HepG2 (cell line): Measurements from ENCODE around the gene CCDC91. TPM values are rescaled to one million over a fixed set of nuclear protein-coding genes. Genes with fewer than 3 reads are reported as not detected.

Source experiments
- ATAC-seq: fragments of 200-7000 bp; cut with Tn5 transposase; 3 replicates; pipeline ENCODE4 v1.9.1; 2020; ENCODE audit warnings: mild to moderate bottlenecking, moderate library complexity
- BruUV-seq: library from RNA; stranded (reverse); fragments of 400-500 nt; replicated peaks from 2 replicates; lab custom pipeline; 2021; lab: Mats Ljungman, UMichigan
- CTCF ChIA-PET: fragments of 300-600 bp; formaldehyde crosslinking; extraction: SDS; loops from one replicate; lab custom pipeline; 2021; ENCODE audit warnings: low total read pairs, inconsistent platforms, low intra/inter-chr PET ratio; lab: Yijun Ruan, JAX
- POLR2A ChIA-PET: fragments of 350-600 bp; sonication (Branson Sonifier 250); formaldehyde crosslinking; loops from one replicate; lab custom pipeline; 2020; ENCODE audit warnings: antibody characterized with exemption, inconsistent platforms; lab: Yijun Ruan, JAX
- DNase-seq: peaks from one replicate; pipeline ENCODE4 v3.0.0-alpha.2; 2015; ENCODE audit warnings: low spot score
- FAIRE-seq: peaks from 3 replicates; lab custom pipeline; 2011; peaks lifted over from hg19 to GRCh38; lab: Jason Lieb, UNC
- H2AFZ ChIP-seq: one replicate; pipeline ENCODE4 v1.6.1; 2011; ENCODE audit warnings: low read length, inconsistent platforms
- H3K27ac ChIP-seq: fragments of 300-600 bp; 3 replicates; pipeline ENCODE4 v1.8.0; 2011; ENCODE audit warnings: mixed run types, mild to moderate bottlenecking, mixed read lengths, low read length, inconsistent platforms; ENCODE audit not compliant: insufficient read depth; ENCODE audit errors: extremely low read length
- H3K27me3 ChIP-seq, 2 experiments: fragments of 200-600 bp in 1 of 2; 2 replicates in 1 of 2; 3 replicates in 1 of 2; pipeline versions ENCODE4 v1.6.0 to v1.8.0; 2011; ENCODE audit warnings: low read length in 2 of 2, mild to moderate bottlenecking in 2 of 2, moderate library complexity in 2 of 2, inconsistent platforms in 1 of 2; ENCODE audit not compliant: insufficient read depth in 2 of 2, control insufficient read depth in 1 of 2
- H3K36me3 ChIP-seq, 2 experiments: fragments of 200-600 bp in 1 of 2; replicated peaks in 1 of 2; 2 replicates in 1 of 2; 3 replicates in 1 of 2; pipeline versions ENCODE4 v1.5.1 to v1.8.0; 2011; ENCODE audit warnings: low read length in 2 of 2, inconsistent platforms in 1 of 2; ENCODE audit not compliant: insufficient read depth in 2 of 2, control insufficient read depth in 1 of 2
- H3K4me1 ChIP-seq: 2 replicates; pipeline ENCODE4 v1.5.1; 2012; ENCODE audit warnings: low read length, inconsistent platforms; ENCODE audit not compliant: insufficient read depth
- H3K4me2 ChIP-seq: 2 replicates; pipeline ENCODE4 v1.6.0; 2011; ENCODE audit warnings: low read depth, low read length, inconsistent platforms
- H3K4me3 ChIP-seq, 3 experiments: fragments of 200-600 bp in 1 of 3; sonication (generic), shearing (Covaris generic) in 1 of 3; replicated peaks in 1 of 3; 2 replicates each; pipeline ENCODE4 v1.5.1; 2011 to 2016; ENCODE audit warnings: low read length in 3 of 3, inconsistent platforms in 2 of 3, low read depth in 2 of 3, mild to moderate bottlenecking in 2 of 3, control low read depth in 1 of 3, mixed read lengths in 1 of 3; ENCODE audit not compliant: insufficient read depth in 1 of 3
- H3K79me2 ChIP-seq: one replicate; pipeline ENCODE4 v1.6.1; 2011; ENCODE audit warnings: low read length, inconsistent platforms; ENCODE audit not compliant: insufficient read depth
- H3K9ac ChIP-seq: 2 replicates; pipeline ENCODE4 v1.6.0; 2011; ENCODE audit warnings: mild to moderate bottlenecking, low read depth, low read length, inconsistent platforms; ENCODE audit not compliant: insufficient read depth
- H3K9me3 ChIP-seq: 2 replicates; pipeline ENCODE4 v1.5.1; 2012; ENCODE audit warnings: mild to moderate bottlenecking, low read length
- H4K20me1 ChIP-seq: 2 replicates; pipeline ENCODE4 v1.6.0; 2011; ENCODE audit warnings: inconsistent platforms, mild to moderate bottlenecking, low read length, moderate library complexity; ENCODE audit not compliant: insufficient read depth
- CREBL2 ChIP-seq: sonication (generic); formaldehyde crosslinking; IDR thresholded peaks from 2 replicates; pipeline ENCODE4 v1.8.1; 2023; ENCODE audit warnings: missing genetic modification reagents, mild to moderate bottlenecking, borderline replicate concordance
- DBP ChIP-seq: sonication (generic); formaldehyde crosslinking; IDR thresholded peaks from 2 replicates; pipeline ENCODE4 v1.4.0; 2020; ENCODE audit warnings: missing genetic modification reagents; ENCODE audit errors: not compliant biosample characterization
- NFRKB ChIP-seq: fragments of 450-650 bp; IDR thresholded peaks from 2 replicates; pipeline ENCODE4 v1.6.1; 2017
- STAG1 ChIP-seq: sonication (generic); formaldehyde crosslinking; IDR thresholded peaks from 2 replicates; pipeline ENCODE4 v1.4.0; 2020; ENCODE audit warnings: missing genetic modification reagents
- ZBTB33 ChIP-seq: sonication (generic); formaldehyde crosslinking; IDR thresholded peaks from 2 replicates; pipeline ENCODE4 v1.4.0; 2020; ENCODE audit warnings: missing genetic modification reagents
- ZNF317 ChIP-seq: sonication (generic); formaldehyde crosslinking; IDR thresholded peaks from 2 replicates; pipeline ENCODE4 v1.5.0; 2020; ENCODE audit warnings: mild to moderate bottlenecking, missing genetic modification reagents
- ZNF766 ChIP-seq: sonication (generic); formaldehyde crosslinking; IDR thresholded peaks from 2 replicates; pipeline ENCODE4 v1.5.0; 2020; ENCODE audit warnings: missing genetic modification reagents, borderline replicate concordance
- WGBS: methylation state at CpG from one replicate; pipeline ENCODE4 v1.1.6; 2017; ENCODE audit warnings: low lambda C conversion rate; 5-methylcytosine and 5-hydroxymethylcytosine counted together
- in situ Hi-C: cut with HindIII; loops from 2 replicates; pipeline ENCODE4 v1.10.0; 2017; ENCODE audit warnings: low pct_unique_long_range_greater_than_20kb; ENCODE audit not compliant: extremely low pct_ligation_motif_present
- intact Hi-C: fragments of 100-400 bp; cut with micrococcal nuclease; formaldehyde crosslinking; loops from one replicate; pipeline ENCODE4 v1.10.0; 2022; ENCODE audit not compliant: unreplicated experiment
- polyA plus RNA-seq, 8 experiments: library from polyadenylated mRNA; depleted of rRNA in 3 of 8; stranded (reverse) in 7 of 8; unstranded in 1 of 8; fragments of >200 nt; fragmentation: Illumina TruSeq in 4 of 8; extraction: Trizol in 4 of 8; gene quantifications; 2 replicates each; pipeline versions ENCODE4 v1.2.1 to v1.2.3, GENCODE V29; 2011 to 2016; ENCODE audit warnings: low read depth in 4 of 8, missing spikeins in 1 of 8, mixed read lengths in 1 of 8; ENCODE audit not compliant: insufficient read depth in 1 of 8
- total RNA-seq, 5 experiments: library from RNA; depleted of rRNA; stranded (reverse); fragments of >200 nt; fragmentation: Illumina TruSeq; extraction: Trizol; gene quantifications; 2 replicates each; pipeline ENCODE4 v1.2.3, GENCODE V29; 2016; ENCODE audit warnings: low read depth in 1 of 5

CCDC91 gene
- total and polyA plus RNA-seq, 2 of the 13 experiments (the other 11 are each of a cell fraction or from before 2014, with no cell fraction given): 9.8 to 15.8 TPM

GRCh38 chr12:28367326-28367725 lies 177.1 kb downstream of the CCDC91 start:
- 87% methylated on average over 1 of the region's 1 CpG for WGBS
- no peak overlapping the region for H3K4me2 ChIP-seq
- no peaks in the 10 kb centered on the region for H3K27me3 ChIP-seq
- intact Hi-C loops: no loop called here
- H3K4me1 ChIP-seq: no peaks in the 10 kb centered on the region
- no peak overlapping the region for H3K27ac ChIP-seq
- H3K9ac ChIP-seq: no peak overlapping the region
- H3K79me2 ChIP-seq: no peaks in the 10 kb centered on the region
- no peak for DNase-seq
- no peak for ATAC-seq
- ChIA-PET POLR2A (no interaction called here), CTCF (no interaction called here)
- no peak overlapping the region for H3K4me3 ChIP-seq
- no TSS peak for BruUV-seq
- H4K20me1 ChIP-seq: no peaks in the 10 kb centered on the region
- FAIRE-seq: no peak
- in situ Hi-C loops: no loop called here
- no peaks in the 10 kb centered on the region; a peak in 1 of 5 replicates for H3K36me3 ChIP-seq
- no peak overlapping the region for H2AFZ ChIP-seq
- H3K9me3 ChIP-seq: peaks cover 49% of the 10 kb centered on the region
- TF ChIP-seq DBP (no peak), STAG1 (CRISPR knock-in tag) (no peak), ZBTB33 (CRISPR knock-in tag) (no peak), NFRKB (no peak), ZNF766 (no peak)

- no TSS peak for BruUV-seq
- Histone ChIP-seq H3K4me1 (no peaks in the 10 kb centered on the region), H3K4me2 (no peak overlapping the region), H2AFZ (no peak overlapping the region), H4K20me1 (no peaks in the 10 kb centered on the region), H3K27me3 (no peaks in the 10 kb centered on the region), H3K9ac (no peak overlapping the region), H3K4me3 (no peak overlapping the region), H3K79me2 (no peaks in the 10 kb centered on the region), H3K9me3 (peaks cover 49% of the 10 kb centered on the region), H3K36me3 (no peaks in the 10 kb centered on the region; a peak in 1 of 5 replicates), H3K27ac (no peak overlapping the region)
- TF ChIP-seq ZNF317 (CRISPR knock-in tag) (peak; percentile 95), CREBL2 (CRISPR knock-in tag) (no peak)
- in situ Hi-C loops (no loop called here), intact Hi-C loops (no loop called here)
- POLR2A ChIA-PET: no interaction called here
- FAIRE-seq (no peak), ATAC-seq (no peak), DNase-seq (no peak)
- CTCF ChIA-PET: no interaction called here
- 89% methylated on average over 2 of the region's 2 CpGs for WGBS
Observed at GRCh38 chr12:28367993-28368392, 177.7 kb downstream of the CCDC91 start.
